ENCODE measurements around the gene PSMD3. TPM values are rescaled to one million over a fixed set of nuclear protein-coding genes. Genes with fewer than 3 reads are reported as not detected.

The PSMD3 gene
- total and polyA plus RNA-seq, 5 donors, result 80.0 to 85.8 (median 81.6) TPM

- H3K27ac ChIP-seq (ENCODE audit: low read length), result no peak overlapping the region
Observed at GRCh38 chr17:40022961-40023541, 42.4 kb downstream of the PSMD3 start.

DNA sequence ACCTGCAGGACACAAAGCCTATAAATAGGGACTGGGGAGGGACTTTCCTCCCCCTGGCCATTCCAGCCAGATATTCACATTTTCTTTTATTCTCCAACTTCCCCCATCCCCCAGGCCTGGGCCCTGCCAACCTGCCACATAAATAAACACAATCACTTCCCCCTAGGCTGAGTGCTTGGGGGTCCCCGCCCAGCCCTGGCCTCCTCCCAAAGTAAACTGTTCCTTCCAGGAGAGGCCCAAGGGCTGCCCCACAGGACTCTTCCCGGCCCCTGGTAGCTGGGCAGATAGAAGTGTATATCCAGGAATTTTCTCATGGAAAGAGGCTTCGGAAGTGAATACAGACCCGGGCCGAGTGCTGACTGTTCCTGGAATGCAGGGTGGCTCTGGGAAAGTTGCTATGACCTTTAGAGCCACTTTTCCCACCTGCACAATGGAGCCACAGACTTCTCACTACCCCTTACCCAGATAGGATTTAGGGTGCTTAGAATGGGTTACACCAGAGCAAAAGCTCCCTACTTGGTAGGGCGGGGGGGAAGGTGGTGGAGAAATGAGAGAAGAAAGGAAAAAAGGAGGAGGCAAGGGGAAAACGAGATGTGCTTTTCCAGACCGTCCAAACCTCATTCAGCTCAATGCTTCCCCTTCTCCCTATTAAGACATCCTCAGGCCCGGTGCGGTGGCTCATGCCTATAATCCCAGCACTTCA is 43.1 kb downstream of the PSMD3 start:
- intact Hi-C loops (cut with DNase I), result loop anchor here in 2 of 4 donors (10.0 kb wide), 2 partner anchors 61 to 131 kb away; no protein-coding TSS in a partner anchor
- Histone ChIP-seq H3K4me3 (ENCODE audit: low read length) (no peak overlapping the region), H3K27me3 (ENCODE audit: control insufficient read depth, insufficient read depth) (no peaks in the 10 kb centered on the region), H3K9me3 (ENCODE audit: control insufficient read depth, low read length) (no peaks in the 10 kb centered on the region), H3K27ac (ENCODE audit: low read length) (no peak overlapping the region), H3K4me1 (ENCODE audit: control insufficient read depth, insufficient read depth, low read length) (peaks cover 1% of the 10 kb centered on the region)
- ATAC-seq (peak; percentile 45 to 83), DNase-seq (peak; percentile 83 to 87 (median 85))
- 56% methylated on average over 10 of the region's 10 CpGs for WGBS

More at GRCh38 chr17:40022961-40023541, 42.4 kb downstream of the PSMD3 start:
- no peak overlapping the region for H3K4me3 ChIP-seq (ENCODE audit: low read length)
- peaks cover 4% of the 10 kb centered on the region for H3K4me1 ChIP-seq (ENCODE audit: control insufficient read depth, insufficient read depth, low read length)
- intact Hi-C loops (cut with DNase I), result loop anchor here in 2 of 4 donors (10.0 kb wide), 2 partner anchors 62 to 132 kb away; no protein-coding TSS in a partner anchor
- H3K27me3 ChIP-seq (ENCODE audit: control insufficient read depth, insufficient read depth), result no peaks in the 10 kb centered on the region
- ATAC-seq (no peak), DNase-seq (peak in 1 of 3 donors; percentile 50)
- WGBS, result 79% methylated on average over 19 of the region's 19 CpGs
- no peaks in the 10 kb centered on the region for H3K9me3 ChIP-seq (ENCODE audit: control insufficient read depth, low read length)

DNA sequence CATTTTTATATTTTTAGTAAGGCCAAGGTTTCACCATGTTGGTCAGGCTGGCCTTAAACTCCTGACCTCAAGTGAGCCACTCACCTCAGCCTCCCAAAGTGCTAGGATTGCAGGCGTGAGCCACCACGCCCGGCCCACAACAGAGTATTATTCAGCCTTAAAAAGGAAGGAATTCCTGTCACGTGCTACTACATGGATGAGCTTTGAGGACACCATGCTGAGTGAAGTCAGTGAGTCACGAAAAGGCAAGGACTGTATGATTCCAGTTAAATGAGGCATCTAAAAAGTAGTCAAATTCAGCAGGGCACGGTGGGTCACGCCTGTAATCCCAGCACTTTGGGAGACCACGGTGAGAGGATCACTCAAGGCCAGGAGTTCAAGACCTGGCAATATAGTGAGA is 44.3 kb downstream of the PSMD3 start:
- WGBS, result 94% methylated on average over 8 of the region's 8 CpGs
- peak in 1 of 3 donors; percentile 8 for DNase-seq
- ATAC-seq, result no peak
- no peaks in the 10 kb centered on the region for H3K27me3 ChIP-seq (ENCODE audit: control insufficient read depth, insufficient read depth)
- no peak overlapping the region for H3K4me3 ChIP-seq (ENCODE audit: low read length)
- intact Hi-C loops (cut with DNase I), result loop anchor here in 2 of 4 donors (10.0 kb wide), 2 partner anchors 60 to 130 kb away; no protein-coding TSS in a partner anchor
- H3K4me1 ChIP-seq (ENCODE audit: control insufficient read depth, insufficient read depth, low read length), result no peaks in the 10 kb centered on the region
- H3K9me3 ChIP-seq (ENCODE audit: control insufficient read depth, low read length), result no peaks in the 10 kb centered on the region
- no peak overlapping the region for H3K27ac ChIP-seq (ENCODE audit: low read length)

GRCh38 chr17:40025559-40025958 is 45.0 kb downstream of the PSMD3 start:
- intact Hi-C loops (cut with DNase I), result loop anchor here in 2 of 4 donors (10.0 kb wide), 2 partner anchors 59 to 129 kb away; no protein-coding TSS in a partner anchor
- no peaks in the 10 kb centered on the region for H3K27me3 ChIP-seq (ENCODE audit: control insufficient read depth, insufficient read depth)
- ATAC-seq (no peak), DNase-seq (no peak)
- no peak overlapping the region for H3K27ac ChIP-seq (ENCODE audit: low read length)
- 93% methylated on average over 2 of the region's 2 CpGs for WGBS
- H3K4me3 ChIP-seq (ENCODE audit: low read length), result no peak overlapping the region
- no peaks in the 10 kb centered on the region for H3K9me3 ChIP-seq (ENCODE audit: control insufficient read depth, low read length)
- no peaks in the 10 kb centered on the region for H3K4me1 ChIP-seq (ENCODE audit: control insufficient read depth, insufficient read depth, low read length)

DNA sequence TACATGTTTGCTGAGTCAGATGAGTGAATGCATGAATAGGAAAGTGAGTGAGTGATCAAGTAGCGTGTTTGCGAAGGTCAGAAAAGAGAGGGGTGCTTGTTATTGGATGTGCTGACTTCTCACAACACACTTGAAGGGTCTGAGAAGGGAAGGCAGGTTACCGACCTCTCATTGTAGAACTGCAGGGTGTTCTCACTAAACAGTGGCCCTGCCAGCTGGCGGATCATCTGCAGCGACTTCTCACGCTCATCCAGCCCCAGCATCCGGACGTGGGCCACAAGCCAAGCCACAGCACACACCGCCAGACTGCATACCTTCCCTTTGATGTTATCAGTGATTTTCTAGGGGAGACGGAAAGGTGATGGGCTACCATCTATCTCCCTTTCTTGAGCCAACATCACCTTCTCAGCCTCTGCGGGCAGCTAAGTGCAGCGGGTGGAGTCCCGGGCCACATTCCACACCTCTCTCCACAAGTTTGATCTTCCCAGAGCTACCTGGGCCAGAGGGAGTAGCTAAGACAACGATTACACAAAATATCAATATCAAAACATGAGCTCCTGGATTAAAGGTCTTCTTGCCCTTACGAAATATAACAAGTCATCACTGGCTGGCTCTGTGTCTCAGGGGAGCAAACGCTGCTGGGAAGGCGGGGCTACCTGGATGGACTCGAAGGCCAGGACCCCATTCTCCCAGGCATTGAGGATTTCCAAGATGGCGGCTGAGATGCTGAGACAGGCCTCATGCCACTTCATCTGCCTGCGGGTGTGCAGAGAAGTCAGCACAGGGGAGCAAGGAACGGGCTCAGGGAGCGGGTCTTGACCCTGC is 45.6 kb downstream of the PSMD3 start:
- intact Hi-C loops (cut with DNase I), result loop anchor here in 2 of 4 donors (10.0 kb wide), 2 partner anchors 59 to 129 kb away; no protein-coding TSS in a partner anchor
- H3K27me3 ChIP-seq (ENCODE audit: control insufficient read depth, insufficient read depth), result no peaks in the 10 kb centered on the region
- ATAC-seq (no peak), DNase-seq (peak in 1 of 3 donors; percentile 60)
- no peaks in the 10 kb centered on the region for H3K9me3 ChIP-seq (ENCODE audit: control insufficient read depth, low read length)
- no peak overlapping the region for H3K27ac ChIP-seq (ENCODE audit: low read length)
- H3K4me1 ChIP-seq (ENCODE audit: control insufficient read depth, insufficient read depth, low read length), result no peaks in the 10 kb centered on the region
- H3K4me3 ChIP-seq (ENCODE audit: low read length), result no peak overlapping the region
- 71% methylated on average over 22 of the region's 22 CpGs for WGBS

- Histone ChIP-seq H3K27ac (ENCODE audit: low read length) (no peak overlapping the region), H3K9me3 (ENCODE audit: control insufficient read depth, low read length) (no peaks in the 10 kb centered on the region), H3K4me1 (ENCODE audit: control insufficient read depth, insufficient read depth, low read length) (no peaks in the 10 kb centered on the region), H3K4me3 (ENCODE audit: low read length) (no peak overlapping the region), H3K27me3 (ENCODE audit: control insufficient read depth, insufficient read depth) (no peaks in the 10 kb centered on the region)
- DNase-seq, result peak; percentile 86 to 90 (median 90)
- 32% methylated on average over 33 of the region's 33 CpGs for WGBS
- ATAC-seq, result peak; percentile 87 to 90
- intact Hi-C loops (cut with DNase I), result loop anchor here in 2 of 4 donors (10.0 kb wide), 2 partner anchors 58 to 128 kb away; no protein-coding TSS in a partner anchor
Observed at GRCh38 chr17:40026816-40027613, 46.4 kb downstream of the PSMD3 start.

DNA sequence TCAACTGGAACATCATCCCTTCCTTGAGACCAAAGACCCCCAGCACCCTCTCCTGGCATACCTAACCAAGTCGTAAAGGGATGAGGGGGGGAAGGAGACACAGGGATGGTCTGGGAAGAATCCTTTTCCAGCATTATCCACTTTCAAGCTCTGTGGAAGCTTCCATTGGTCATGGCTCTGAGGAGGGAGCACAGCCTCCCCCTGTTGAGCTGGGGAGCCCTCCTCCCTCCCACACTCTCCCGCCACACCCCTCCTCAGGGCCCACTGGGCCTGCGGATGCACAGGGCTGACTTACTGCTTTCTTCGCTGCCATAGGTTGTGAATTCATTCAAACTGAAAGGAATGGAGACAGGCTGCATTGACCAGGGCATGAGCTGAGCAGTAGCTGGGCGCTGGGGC is 47.0 kb downstream of the PSMD3 start:
- no peak for DNase-seq
- no peaks in the 10 kb centered on the region for H3K9me3 ChIP-seq (ENCODE audit: control insufficient read depth, low read length)
- no peaks in the 10 kb centered on the region for H3K27me3 ChIP-seq (ENCODE audit: control insufficient read depth, insufficient read depth)
- no peak overlapping the region for H3K4me3 ChIP-seq (ENCODE audit: low read length)
- ATAC-seq, result no peak
- H3K27ac ChIP-seq (ENCODE audit: low read length), result no peak overlapping the region
- intact Hi-C loops (cut with DNase I), result loop anchor here in 2 of 4 donors (10.0 kb wide), 2 partner anchors 57 to 127 kb away; no protein-coding TSS in a partner anchor
- no peaks in the 10 kb centered on the region for H3K4me1 ChIP-seq (ENCODE audit: control insufficient read depth, insufficient read depth, low read length)
- WGBS, result 71% methylated on average over 5 of the region's 5 CpGs

GRCh38 chr17:40028595-40028994 is 48.0 kb downstream of the PSMD3 start:
- no peaks in the 10 kb centered on the region for H3K4me1 ChIP-seq (ENCODE audit: control insufficient read depth, insufficient read depth, low read length)
- H3K9me3 ChIP-seq (ENCODE audit: control insufficient read depth, low read length), result no peaks in the 10 kb centered on the region
- ATAC-seq (no peak), DNase-seq (peak in 1 of 3 donors; percentile 22)
- H3K4me3 ChIP-seq (ENCODE audit: low read length), result no peak overlapping the region
- H3K27me3 ChIP-seq (ENCODE audit: control insufficient read depth, insufficient read depth), result no peaks in the 10 kb centered on the region
- no peak overlapping the region for H3K27ac ChIP-seq (ENCODE audit: low read length)
- intact Hi-C loops (cut with DNase I), result loop anchor here in 2 of 4 donors (10.0 kb wide), 2 partner anchors 56 to 126 kb away; no protein-coding TSS in a partner anchor
- WGBS, result 88% methylated on average over 13 of the region's 13 CpGs

- no peak for ATAC-seq
- no peaks in the 10 kb centered on the region for H3K4me1 ChIP-seq (ENCODE audit: control insufficient read depth, insufficient read depth, low read length)
- H3K4me3 ChIP-seq (ENCODE audit: low read length), result no peak overlapping the region
- DNase-seq, result peak in 2 of 3 donors; percentile 8 to 19
- H3K9me3 ChIP-seq (ENCODE audit: control insufficient read depth, low read length), result no peaks in the 10 kb centered on the region
- intact Hi-C loops (cut with DNase I), result loop anchor here in 1 of 4 donors (10.0 kb wide), 1 partner anchor 253 kb away; the partner anchor contains the start of gene CDC6
- 92% methylated on average over 11 of the region's 11 CpGs for WGBS
- H3K27me3 ChIP-seq (ENCODE audit: control insufficient read depth, insufficient read depth), result no peaks in the 10 kb centered on the region
- H3K27ac ChIP-seq (ENCODE audit: low read length), result no peak overlapping the region
Observed at GRCh38 chr17:40031706-40032105, 51.1 kb downstream of the PSMD3 start.
